HFFc6 (cell line): Measurements from ENCODE around the gene CDK12. TPM values are rescaled to one million over a fixed set of nuclear protein-coding genes. Genes with fewer than 3 reads are reported as not detected.

Experiments
- DNase-seq: peaks from one replicate; pipeline ENCODE4 v3.0.0-alpha.2; 2018
- H3K27ac Mint-ChIP-seq: 2 replicates; pipeline ENCODE4 v1.8.0; 2020; ENCODE audit warnings: mild to moderate bottlenecking, mixed read lengths
- H3K27me3 Mint-ChIP-seq: 2 replicates; pipeline ENCODE4 v1.8.0; 2021; ENCODE audit warnings: mild to moderate bottlenecking, moderate library complexity, mixed read lengths; ENCODE audit not compliant: insufficient read depth
- H3K36me3 Mint-ChIP-seq: 2 replicates; pipeline ENCODE4 v1.8.0; 2021; ENCODE audit warnings: low read depth, mixed read lengths
- H3K4me1 Mint-ChIP-seq: 2 replicates; pipeline ENCODE4 v1.8.0; 2020; ENCODE audit warnings: low read depth, mixed read lengths
- H3K4me3 Mint-ChIP-seq: 2 replicates; pipeline ENCODE4 v1.8.0; 2020; ENCODE audit warnings: mild to moderate bottlenecking, moderate library complexity, mixed read lengths
- H3K9me3 Mint-ChIP-seq: 2 replicates; pipeline ENCODE4 v1.8.0; 2020; ENCODE audit warnings: mild to moderate bottlenecking, mixed read lengths
- total RNA-seq, 6 experiments: library from RNA; stranded (reverse); fragmentation: NEBNext Ultra II Directional; extraction: Animal tissue kit (Norgen Biotek cat#: 25700); gene quantifications; 2 replicates in 1 of 6; 3 replicates in 5 of 6; pipeline ENCODE4 v1.2.3, GENCODE V29; 2021
- TF ChIP-seq, protein P1 (sequence below): fragments of 200-600 bp; sonication (generic); IDR thresholded peaks from 2 replicates; pipeline ENCODE4 v1.5.0; 2021; ENCODE audit warnings: antibody characterized with exemption, mild to moderate bottlenecking

The CDK12 gene
- total RNA-seq, 6 experiments from 2014 or later, result 42.2 to 48.5 (median 44.1) TPM

GRCh38 chr17:39548494-39549225 is 87.4 kb downstream of the CDK12 start:
- no peak overlapping the region for H3K27ac Mint-ChIP-seq
- TF ChIP-seq, protein P1, sequence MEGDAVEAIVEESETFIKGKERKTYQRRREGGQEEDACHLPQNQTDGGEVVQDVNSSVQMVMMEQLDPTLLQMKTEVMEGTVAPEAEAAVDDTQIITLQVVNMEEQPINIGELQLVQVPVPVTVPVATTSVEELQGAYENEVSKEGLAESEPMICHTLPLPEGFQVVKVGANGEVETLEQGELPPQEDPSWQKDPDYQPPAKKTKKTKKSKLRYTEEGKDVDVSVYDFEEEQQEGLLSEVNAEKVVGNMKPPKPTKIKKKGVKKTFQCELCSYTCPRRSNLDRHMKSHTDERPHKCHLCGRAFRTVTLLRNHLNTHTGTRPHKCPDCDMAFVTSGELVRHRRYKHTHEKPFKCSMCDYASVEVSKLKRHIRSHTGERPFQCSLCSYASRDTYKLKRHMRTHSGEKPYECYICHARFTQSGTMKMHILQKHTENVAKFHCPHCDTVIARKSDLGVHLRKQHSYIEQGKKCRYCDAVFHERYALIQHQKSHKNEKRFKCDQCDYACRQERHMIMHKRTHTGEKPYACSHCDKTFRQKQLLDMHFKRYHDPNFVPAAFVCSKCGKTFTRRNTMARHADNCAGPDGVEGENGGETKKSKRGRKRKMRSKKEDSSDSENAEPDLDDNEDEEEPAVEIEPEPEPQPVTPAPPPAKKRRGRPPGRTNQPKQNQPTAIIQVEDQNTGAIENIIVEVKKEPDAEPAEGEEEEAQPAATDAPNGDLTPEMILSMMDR, result no peak

DNA sequence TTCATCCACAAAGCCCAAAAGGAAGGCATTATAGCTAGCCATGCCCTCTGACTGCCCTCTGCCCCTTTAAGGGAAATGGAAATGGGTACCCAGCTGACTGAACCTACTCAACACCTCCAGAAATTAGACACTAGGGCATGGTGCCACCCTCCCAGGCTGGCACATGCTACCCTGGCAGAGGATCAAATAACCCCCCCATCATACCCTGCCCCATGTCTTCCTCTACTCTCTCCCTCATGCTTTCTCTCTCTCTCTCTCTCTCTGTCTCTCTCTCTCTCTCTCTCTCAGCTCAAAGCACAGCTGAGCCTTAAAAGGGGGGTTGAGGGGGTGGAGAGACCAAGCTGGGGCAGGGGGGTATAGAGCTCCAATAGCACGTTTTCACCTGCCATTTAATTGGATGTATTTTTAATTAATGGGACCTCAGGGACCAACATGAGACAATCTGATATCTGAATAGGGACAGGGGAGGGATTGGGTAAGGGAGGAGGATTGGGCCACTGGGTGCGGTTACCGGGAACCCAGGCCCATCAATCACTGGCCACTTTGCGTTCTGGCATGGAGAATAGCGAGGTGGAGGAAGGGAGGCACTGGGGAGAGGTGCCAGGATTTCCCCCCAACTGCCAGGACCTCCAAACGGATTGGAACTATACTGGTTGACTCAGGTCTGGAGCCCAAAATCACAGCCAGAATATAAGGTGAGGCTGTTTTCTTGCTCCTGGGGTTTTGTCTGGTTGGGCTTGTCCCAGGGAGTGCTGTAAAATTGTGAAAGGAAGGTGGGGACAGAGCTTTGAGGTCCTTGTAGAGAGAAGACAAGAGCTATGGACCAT is 88.7 kb downstream of the CDK12 start:
- H3K27ac Mint-ChIP-seq, result no peak overlapping the region
- 0 out of 2 replicates have a peak, but pooled peaks cover under 1% of the 10 kb centered on the region for H3K27me3 Mint-ChIP-seq
- H3K4me3 Mint-ChIP-seq, result no peak overlapping the region
- H3K36me3 Mint-ChIP-seq, result peaks cover 15% of the 10 kb centered on the region; the same call in 1 of the 2 replicates
- peaks cover 28% of the 10 kb centered on the region for H3K4me1 Mint-ChIP-seq
- DNase-seq, result no peak
- TF ChIP-seq, protein P1, result no peak
- H3K9me3 Mint-ChIP-seq, result no peaks in the 10 kb centered on the region

More at GRCh38 chr17:39548494-39549225, 87.4 kb downstream of the CDK12 start:
- no peaks in the 10 kb centered on the region for H3K9me3 Mint-ChIP-seq
- H3K36me3 Mint-ChIP-seq, result peaks cover 15% of the 10 kb centered on the region; the same call in 1 of the 2 replicates
- H3K27me3 Mint-ChIP-seq, result 0 out of 2 replicates have a peak, but pooled peaks cover 2% of the 10 kb centered on the region
- H3K4me1 Mint-ChIP-seq, result peaks cover 22% of the 10 kb centered on the region
- DNase-seq, result no peak
- H3K4me3 Mint-ChIP-seq, result no peak overlapping the region

GRCh38 chr17:39551879-39552278 is 90.6 kb downstream of the CDK12 start:
- H3K4me3 Mint-ChIP-seq, result no peak overlapping the region
- TF ChIP-seq, protein P1, result no peak
- peaks cover 28% of the 10 kb centered on the region for H3K4me1 Mint-ChIP-seq
- DNase-seq, result no peak
- H3K27ac Mint-ChIP-seq, result peak overlapping the region; percentile 31
- H3K9me3 Mint-ChIP-seq, result no peaks in the 10 kb centered on the region
- peaks cover 18% of the 10 kb centered on the region; the same call in 1 of the 2 replicates for H3K36me3 Mint-ChIP-seq
- no peaks in the 10 kb centered on the region; the same call in 1 of the 2 replicates for H3K27me3 Mint-ChIP-seq

DNA sequence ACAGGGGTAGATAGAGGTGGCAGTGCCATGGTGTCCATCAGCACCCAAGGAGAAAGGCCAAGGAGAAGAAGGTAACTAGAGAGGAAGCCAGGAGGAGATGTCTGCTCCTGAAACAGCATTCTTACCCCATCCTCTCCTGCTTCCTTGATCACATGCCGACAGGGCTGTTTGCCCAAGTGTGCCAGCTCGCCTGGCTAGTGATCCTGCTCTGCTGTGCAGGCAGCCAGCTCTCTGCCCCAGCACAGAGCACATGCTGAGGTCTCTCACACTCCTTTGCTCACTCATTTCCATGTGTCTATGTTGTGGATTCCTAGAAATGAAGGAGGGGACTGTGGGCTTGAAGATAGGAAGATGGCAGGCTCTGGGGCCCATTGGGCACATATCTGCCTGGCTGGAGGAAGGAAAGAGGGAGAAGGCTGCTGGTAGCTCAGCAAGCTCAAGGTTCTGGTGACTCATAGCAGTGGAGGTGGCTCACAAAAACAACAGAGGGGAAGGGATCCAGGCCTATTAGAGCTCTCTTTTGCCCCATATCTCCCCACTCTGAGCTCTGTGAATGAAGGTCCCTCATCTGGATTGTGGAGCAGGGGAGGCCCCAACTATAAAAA is 92.2 kb downstream of the CDK12 start:
- TF ChIP-seq, protein P1, result no peak
- H3K27me3 Mint-ChIP-seq, result no peaks in the 10 kb centered on the region; the same call in 1 of the 2 replicates
- peaks cover 23% of the 10 kb centered on the region; the same call in 1 of the 2 replicates for H3K36me3 Mint-ChIP-seq
- H3K4me1 Mint-ChIP-seq, result peaks cover 28% of the 10 kb centered on the region
- H3K27ac Mint-ChIP-seq, result peak overlapping the region; percentile 14; the same call in 1 of the 2 replicates
- H3K9me3 Mint-ChIP-seq, result no peaks in the 10 kb centered on the region
- peak; percentile 58 for DNase-seq
- H3K4me3 Mint-ChIP-seq, result no peak overlapping the region

DNA sequence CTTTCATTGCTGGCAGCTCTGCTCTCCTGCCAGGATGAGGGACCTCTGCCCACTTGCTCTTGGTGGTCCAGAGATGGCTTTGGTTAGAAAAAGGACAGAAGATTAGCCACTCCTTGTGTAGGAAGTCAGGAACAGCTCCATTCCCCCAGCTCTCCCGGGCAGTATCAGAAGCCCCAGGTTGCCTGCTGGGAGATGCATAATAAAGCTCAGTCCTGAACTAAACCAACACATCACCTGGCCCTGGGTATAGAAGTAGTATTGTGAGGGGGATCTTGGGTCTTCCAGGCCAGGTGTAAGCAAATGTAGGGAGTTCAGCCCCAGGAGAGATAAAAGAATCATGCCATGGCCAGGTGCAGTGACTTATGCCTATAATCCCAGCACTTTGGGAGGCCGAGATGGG is 94.1 kb downstream of the CDK12 start:
- no peak overlapping the region for H3K4me3 Mint-ChIP-seq
- TF ChIP-seq, protein P1, result no peak

More for the DNA sequence above, 94.1 kb downstream of the CDK12 start:
- Mint-ChIP-seq H3K9me3 (no peaks in the 10 kb centered on the region), H3K27me3 (no peaks in the 10 kb centered on the region; the same call in 1 of the 2 replicates), H3K27ac (no peak overlapping the region), H3K4me1 (peaks cover 28% of the 10 kb centered on the region), H3K36me3 (peaks cover 13% of the 10 kb centered on the region; the same call in 1 of the 2 replicates)
- DNase-seq, result no peak
